OCI-LY7 (cell line): ENCODE data around the gene ADNP2. TPM values are rescaled to one million over a fixed set of nuclear protein-coding genes. Genes with fewer than 3 reads are reported as not detected.

Experiments used
- BruUV-seq: library from RNA; stranded (reverse); fragments of 400-500 nt; replicated peaks from 2 replicates; lab custom pipeline; 2021; lab: Mats Ljungman, UMichigan
- CTCF ChIA-PET: fragments of 300-600 bp; sonication (Branson Sonifier 250); formaldehyde crosslinking; loops from one replicate; lab custom pipeline; 2022; ENCODE audit warnings: antibody characterized with exemption; ENCODE audit not compliant: unreplicated experiment; lab: Charles Lee
- POLR2A ChIA-PET: fragments of 300-600 bp; sonication (Branson Sonifier 250); formaldehyde crosslinking; loops from one replicate; lab custom pipeline; 2022; ENCODE audit warnings: antibody characterized with exemption; lab: Charles Lee
- DNase-seq: peaks from one replicate; pipeline ENCODE4 v3.0.0-alpha.2; 2015; ENCODE audit warnings: low spot score
- H2AFZ ChIP-seq: fragments of 200-600 bp; sonication (generic), shearing (Covaris generic); 2 replicates; pipeline ENCODE4 v1.6.1; 2014; ENCODE audit warnings: mild to moderate bottlenecking, antibody characterized with exemption, low read length, moderate library complexity
- H3K27ac ChIP-seq: fragments of 200-600 bp; sonication (generic); 2 replicates; pipeline ENCODE4 v1.5.1; 2014; ENCODE audit warnings: mixed run types, low read depth, mild to moderate bottlenecking, moderate library complexity, low read length, inconsistent platforms; ENCODE audit not compliant: poor library complexity, severe bottlenecking
- H3K36me3 ChIP-seq: fragments of 200-600 bp; sonication (generic); 2 replicates; pipeline ENCODE4 v1.6.1; 2014; ENCODE audit warnings: mild to moderate bottlenecking, antibody characterized with exemption, low read length, moderate library complexity, mixed read lengths; ENCODE audit not compliant: insufficient read depth
- H3K4me1 ChIP-seq: fragments of 200-600 bp; sonication (generic); 2 replicates; pipeline ENCODE4 v1.5.1; 2014; ENCODE audit warnings: mild to moderate bottlenecking, low read length; ENCODE audit not compliant: insufficient read depth, poor library complexity, severe bottlenecking
- H3K4me2 ChIP-seq: fragments of 200-600 bp; sonication (generic); 2 replicates; pipeline ENCODE4 v1.6.1; 2014; ENCODE audit warnings: mild to moderate bottlenecking, low read length
- H3K4me3 ChIP-seq: fragments of 200-600 bp; sonication (generic); 2 replicates; pipeline ENCODE4 v1.5.1; 2014; ENCODE audit warnings: mild to moderate bottlenecking, low read depth, low read length; ENCODE audit not compliant: poor library complexity, severe bottlenecking
- H3K79me2 ChIP-seq: fragments of 200-600 bp; sonication (generic); 2 replicates; pipeline ENCODE4 v1.6.1; 2016; ENCODE audit warnings: low read depth, mild to moderate bottlenecking, low read length, moderate library complexity, mixed read lengths; ENCODE audit not compliant: insufficient read depth
- H3K9me2 ChIP-seq: fragments of 200-600 bp; sonication (generic); 2 replicates; pipeline ENCODE4 v1.6.1; 2016; ENCODE audit warnings: mild to moderate bottlenecking, low read length, mixed read lengths; ENCODE audit not compliant: insufficient read depth
- H3K9me3 ChIP-seq: fragments of 200-600 bp; sonication (generic); 2 replicates; pipeline ENCODE4 v1.6.1; 2014; ENCODE audit warnings: mild to moderate bottlenecking, mixed run types, low read length, mixed read lengths
- H4K20me1 ChIP-seq: fragments of 200-600 bp; sonication (generic); 2 replicates; pipeline ENCODE4 v1.6.1; 2014; ENCODE audit warnings: mild to moderate bottlenecking, antibody characterized with exemption, low read length, moderate library complexity, mixed read lengths; ENCODE audit not compliant: insufficient read depth
- EZH2phosphoT487 ChIP-seq: fragments of 200-600 bp; sonication (generic); IDR thresholded peaks from 2 replicates; pipeline ENCODE4 v1.6.1; 2018; ENCODE audit warnings: low read depth, borderline replicate concordance, mild to moderate bottlenecking, mixed run types, antibody characterized with exemption, low read length, moderate library complexity, mixed read lengths
- intact Hi-C: fragments of 100-400 bp; cut with micrococcal nuclease; formaldehyde crosslinking; loops from one replicate; pipeline ENCODE4 v1.10.0; 2022; ENCODE audit not compliant: unreplicated experiment
- total RNA-seq, 2 experiments: library from RNA; depleted of rRNA in 1 of 2; stranded (reverse); fragments of >200 nt in 1 of 2; shearing (Covaris generic) in 1 of 2; gene quantifications; 2 replicates each; pipeline ENCODE4 v1.2.3, GENCODE V29; 2014 to 2022
- TF ChIP-seq, protein P1 (sequence below): fragments of 200-600 bp; sonication (generic); conservative IDR thresholded peaks from 2 replicates; pipeline ENCODE4 v1.5.1; 2014; ENCODE audit warnings: mild to moderate bottlenecking, antibody characterized with exemption, low read length, moderate library complexity, mixed read lengths

Gene ADNP2
- total RNA-seq, 2 experiments from 2014 or later, result 14.0 to 14.9 TPM

- no peaks in the 10 kb centered on the region for H3K9me3 ChIP-seq
- CTCF ChIA-PET, result no interaction called here
These were observed 74.4 kb downstream of the ADNP2 start for GRCh38 chr18:80183273-80184050.

GRCh38 chr18:80184243-80184772 lies 75.2 kb downstream of the ADNP2 start:
- no peak for DNase-seq
- no peak overlapping the region for H3K4me3 ChIP-seq
- no TSS peak for BruUV-seq
- no peak overlapping the region for H3K4me2 ChIP-seq
- TF ChIP-seq EZH2phosphoT487, result no peak
- TF ChIP-seq, protein P1, sequence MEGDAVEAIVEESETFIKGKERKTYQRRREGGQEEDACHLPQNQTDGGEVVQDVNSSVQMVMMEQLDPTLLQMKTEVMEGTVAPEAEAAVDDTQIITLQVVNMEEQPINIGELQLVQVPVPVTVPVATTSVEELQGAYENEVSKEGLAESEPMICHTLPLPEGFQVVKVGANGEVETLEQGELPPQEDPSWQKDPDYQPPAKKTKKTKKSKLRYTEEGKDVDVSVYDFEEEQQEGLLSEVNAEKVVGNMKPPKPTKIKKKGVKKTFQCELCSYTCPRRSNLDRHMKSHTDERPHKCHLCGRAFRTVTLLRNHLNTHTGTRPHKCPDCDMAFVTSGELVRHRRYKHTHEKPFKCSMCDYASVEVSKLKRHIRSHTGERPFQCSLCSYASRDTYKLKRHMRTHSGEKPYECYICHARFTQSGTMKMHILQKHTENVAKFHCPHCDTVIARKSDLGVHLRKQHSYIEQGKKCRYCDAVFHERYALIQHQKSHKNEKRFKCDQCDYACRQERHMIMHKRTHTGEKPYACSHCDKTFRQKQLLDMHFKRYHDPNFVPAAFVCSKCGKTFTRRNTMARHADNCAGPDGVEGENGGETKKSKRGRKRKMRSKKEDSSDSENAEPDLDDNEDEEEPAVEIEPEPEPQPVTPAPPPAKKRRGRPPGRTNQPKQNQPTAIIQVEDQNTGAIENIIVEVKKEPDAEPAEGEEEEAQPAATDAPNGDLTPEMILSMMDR, result no peak
- H3K79me2 ChIP-seq, result no peaks in the 10 kb centered on the region
- no peaks in the 10 kb centered on the region for H3K4me1 ChIP-seq
- H2AFZ ChIP-seq, result no peak overlapping the region
- H3K9me3 ChIP-seq, result no peaks in the 10 kb centered on the region
- intact Hi-C loops, result no loop called here
- H3K9me2 ChIP-seq, result no peaks in the 10 kb centered on the region
- H3K27ac ChIP-seq, result no peak overlapping the region
- H3K36me3 ChIP-seq, result no peaks in the 10 kb centered on the region
- no peaks in the 10 kb centered on the region for H4K20me1 ChIP-seq
- POLR2A ChIA-PET, result interaction anchor here (0.6 kb wide), 1 partner anchor 888 kb away, joined by 5 read pairs; no protein-coding TSS in a partner anchor
- CTCF ChIA-PET, result no interaction called here

More at GRCh38 chr18:80183273-80184050, 74.4 kb downstream of the ADNP2 start:
- BruUV-seq, result no TSS peak
- H3K9me2 ChIP-seq, result no peaks in the 10 kb centered on the region
- H3K36me3 ChIP-seq, result no peaks in the 10 kb centered on the region
- H4K20me1 ChIP-seq, result no peaks in the 10 kb centered on the region
- TF ChIP-seq, protein P1, result no peak
- no peak for TF ChIP-seq EZH2phosphoT487
- no peak for DNase-seq
- H3K4me3 ChIP-seq, result no peak overlapping the region
- H2AFZ ChIP-seq, result no peak overlapping the region
- POLR2A ChIA-PET, result interaction anchor here (0.6 kb wide), 1 partner anchor 887 kb away, joined by 5 read pairs; no protein-coding TSS in a partner anchor
- no peak overlapping the region for H3K4me2 ChIP-seq
- H3K27ac ChIP-seq, result no peak overlapping the region
- no peaks in the 10 kb centered on the region for H3K4me1 ChIP-seq
- no peaks in the 10 kb centered on the region for H3K79me2 ChIP-seq
- intact Hi-C loops, result no loop called here

DNA sequence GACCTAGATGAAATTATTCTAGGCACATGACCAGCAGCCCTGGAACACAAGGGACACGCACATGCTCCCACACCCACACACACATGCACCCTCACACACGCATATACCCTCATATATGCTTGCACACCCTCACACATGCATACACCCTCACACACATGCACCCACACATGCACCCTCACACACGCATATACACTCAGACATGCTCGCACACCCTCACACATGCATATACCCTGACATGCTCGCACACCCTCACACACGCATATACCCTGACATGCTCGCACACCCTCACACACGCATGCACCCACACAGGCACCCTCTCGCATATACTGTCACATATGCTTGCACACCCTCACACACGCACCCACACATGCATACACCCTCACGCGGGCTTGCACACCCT lies 76.5 kb downstream of the ADNP2 start:
- H3K27ac ChIP-seq, result no peak overlapping the region
- ChIA-PET CTCF (no interaction called here), POLR2A (no interaction called here)
- no peak overlapping the region for H3K4me3 ChIP-seq
- no peak for TF ChIP-seq EZH2phosphoT487
- TF ChIP-seq, protein P1, result no peak
- no peak overlapping the region for H2AFZ ChIP-seq
- DNase-seq, result no peak
- intact Hi-C loops, result no loop called here
- no peaks in the 10 kb centered on the region for H3K9me2 ChIP-seq
- no peaks in the 10 kb centered on the region for H4K20me1 ChIP-seq
- H3K4me2 ChIP-seq, result no peak overlapping the region
- H3K36me3 ChIP-seq, result no peaks in the 10 kb centered on the region
- H3K79me2 ChIP-seq, result no peaks in the 10 kb centered on the region
- no peaks in the 10 kb centered on the region for H3K4me1 ChIP-seq
- no TSS peak for BruUV-seq
- H3K9me3 ChIP-seq, result no peaks in the 10 kb centered on the region
